Loucy (cell line): ENCODE measurements around the gene TRPV6.

Experiments
- H2AFZ ChIP-seq: fragments of 200-600 bp; sonication (generic); 2 replicates; pipeline ENCODE4 v1.6.0; 2016; ENCODE audit warnings: antibody characterized with exemption, mild to moderate bottlenecking, low read length, moderate library complexity
- H3F3A ChIP-seq: fragments of 200-600 bp; 2 replicates; pipeline ENCODE4 v1.6.0; 2016; ENCODE audit warnings: antibody characterized with exemption, low read depth, mild to moderate bottlenecking
- H3K27me3 ChIP-seq: fragments of 200-600 bp; sonication (generic); 2 replicates; pipeline ENCODE4 v1.6.1; 2014; ENCODE audit warnings: low read length, mild to moderate bottlenecking; ENCODE audit not compliant: insufficient read depth, poor library complexity, severe bottlenecking
- H3K36me3 ChIP-seq: fragments of 200-600 bp; sonication (generic); 2 replicates; pipeline ENCODE4 v1.6.1; 2016; ENCODE audit warnings: low read length; ENCODE audit not compliant: insufficient read depth
- H3K4me1 ChIP-seq: fragments of 200-600 bp; sonication (generic); 2 replicates; pipeline ENCODE4 v1.5.1; 2014; ENCODE audit warnings: low read length, mild to moderate bottlenecking; ENCODE audit not compliant: insufficient read depth, poor library complexity, severe bottlenecking
- H3K4me2 ChIP-seq: fragments of 200-600 bp; sonication (generic); 2 replicates; pipeline ENCODE4 v1.6.0; 2014; ENCODE audit warnings: antibody characterized with exemption, low read length, low read depth, mild to moderate bottlenecking; ENCODE audit not compliant: poor library complexity, severe bottlenecking
- H3K4me3 ChIP-seq: fragments of 200-600 bp; sonication (generic); 2 replicates; pipeline ENCODE4 v1.5.1; 2014; ENCODE audit warnings: low read length, mild to moderate bottlenecking, mixed read lengths; ENCODE audit not compliant: poor library complexity, severe bottlenecking
- H3K79me2 ChIP-seq: fragments of 200-600 bp; sonication (generic); 2 replicates; pipeline ENCODE4 v1.6.1; 2014; ENCODE audit warnings: low read length; ENCODE audit not compliant: insufficient read depth
- H3K9ac ChIP-seq: fragments of 200-600 bp; sonication (generic); 2 replicates; pipeline ENCODE4 v1.6.0; 2014; ENCODE audit warnings: mild to moderate bottlenecking, low read depth, low read length, moderate library complexity; ENCODE audit not compliant: poor library complexity, severe bottlenecking
- H3K9me2 ChIP-seq: fragments of 200-600 bp; sonication (generic); replicated peaks from 2 replicates; pipeline ENCODE4 v1.6.1; 2016; ENCODE audit warnings: low read depth, low read length, mixed read lengths
- H3K9me3 ChIP-seq: fragments of 200-600 bp; sonication (generic); 2 replicates; pipeline ENCODE4 v1.6.1; 2014; ENCODE audit warnings: mild to moderate bottlenecking, antibody characterized with exemption, low read length, low read depth; ENCODE audit not compliant: insufficient read depth
- H4K20me1 ChIP-seq: fragments of 200-600 bp; sonication (generic); 2 replicates; pipeline ENCODE4 v1.6.0; 2014; ENCODE audit warnings: antibody characterized with exemption, low read length, mild to moderate bottlenecking; ENCODE audit not compliant: insufficient read depth, poor library complexity, severe bottlenecking
- EZH2phosphoT487 ChIP-seq: fragments of 200-600 bp; IDR thresholded peaks from 2 replicates; pipeline ENCODE4 v1.6.1; 2018; ENCODE audit warnings: antibody characterized with exemption, mild to moderate bottlenecking, moderate library complexity, borderline replicate concordance
- TF ChIP-seq, protein P1 (sequence below): fragments of 200-600 bp; sonication (generic); conservative IDR thresholded peaks from 2 replicates; pipeline ENCODE4 v1.5.1; 2014; ENCODE audit warnings: mild to moderate bottlenecking, antibody characterized with exemption, low read length

Gene TRPV6

DNA sequence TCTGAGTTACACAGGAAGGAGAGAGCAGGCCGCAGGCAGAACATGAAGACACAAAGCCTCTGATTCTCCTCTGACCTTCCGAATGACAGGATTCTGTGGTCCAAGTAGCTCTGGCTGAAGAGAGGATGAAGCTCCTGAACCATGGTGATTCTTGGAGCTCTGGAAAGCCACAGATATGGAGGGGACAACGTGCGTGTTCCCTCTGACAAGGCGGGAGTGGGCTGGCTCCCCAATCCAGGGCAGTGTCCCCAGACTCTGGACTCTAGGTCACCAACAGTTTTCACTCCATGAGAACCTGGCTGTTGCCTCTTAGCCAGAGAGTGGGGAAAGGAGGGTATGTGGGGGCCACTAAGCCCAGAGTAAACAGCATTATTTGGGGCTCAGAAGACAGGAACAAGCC, 7.4 kb upstream of the TRPV6 start:
- H3K4me2 ChIP-seq: no peak overlapping the region
- H3K27me3 ChIP-seq: no peaks in the 10 kb centered on the region
- H3K4me3 ChIP-seq: no peak overlapping the region
- no peaks in the 10 kb centered on the region for H3K4me1 ChIP-seq
- no peaks in the 10 kb centered on the region for H3K9me2 ChIP-seq
- TF ChIP-seq, protein P1, sequence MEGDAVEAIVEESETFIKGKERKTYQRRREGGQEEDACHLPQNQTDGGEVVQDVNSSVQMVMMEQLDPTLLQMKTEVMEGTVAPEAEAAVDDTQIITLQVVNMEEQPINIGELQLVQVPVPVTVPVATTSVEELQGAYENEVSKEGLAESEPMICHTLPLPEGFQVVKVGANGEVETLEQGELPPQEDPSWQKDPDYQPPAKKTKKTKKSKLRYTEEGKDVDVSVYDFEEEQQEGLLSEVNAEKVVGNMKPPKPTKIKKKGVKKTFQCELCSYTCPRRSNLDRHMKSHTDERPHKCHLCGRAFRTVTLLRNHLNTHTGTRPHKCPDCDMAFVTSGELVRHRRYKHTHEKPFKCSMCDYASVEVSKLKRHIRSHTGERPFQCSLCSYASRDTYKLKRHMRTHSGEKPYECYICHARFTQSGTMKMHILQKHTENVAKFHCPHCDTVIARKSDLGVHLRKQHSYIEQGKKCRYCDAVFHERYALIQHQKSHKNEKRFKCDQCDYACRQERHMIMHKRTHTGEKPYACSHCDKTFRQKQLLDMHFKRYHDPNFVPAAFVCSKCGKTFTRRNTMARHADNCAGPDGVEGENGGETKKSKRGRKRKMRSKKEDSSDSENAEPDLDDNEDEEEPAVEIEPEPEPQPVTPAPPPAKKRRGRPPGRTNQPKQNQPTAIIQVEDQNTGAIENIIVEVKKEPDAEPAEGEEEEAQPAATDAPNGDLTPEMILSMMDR: no peak
- TF ChIP-seq EZH2phosphoT487: no peak
- no peak overlapping the region for H3K9ac ChIP-seq
- H3K36me3 ChIP-seq: no peaks in the 10 kb centered on the region
- no peak overlapping the region for H2AFZ ChIP-seq
- no peaks in the 10 kb centered on the region for H3F3A ChIP-seq
- H3K79me2 ChIP-seq: no peaks in the 10 kb centered on the region
- no peaks in the 10 kb centered on the region for H4K20me1 ChIP-seq
- H3K9me3 ChIP-seq: no peaks in the 10 kb centered on the region

DNA sequence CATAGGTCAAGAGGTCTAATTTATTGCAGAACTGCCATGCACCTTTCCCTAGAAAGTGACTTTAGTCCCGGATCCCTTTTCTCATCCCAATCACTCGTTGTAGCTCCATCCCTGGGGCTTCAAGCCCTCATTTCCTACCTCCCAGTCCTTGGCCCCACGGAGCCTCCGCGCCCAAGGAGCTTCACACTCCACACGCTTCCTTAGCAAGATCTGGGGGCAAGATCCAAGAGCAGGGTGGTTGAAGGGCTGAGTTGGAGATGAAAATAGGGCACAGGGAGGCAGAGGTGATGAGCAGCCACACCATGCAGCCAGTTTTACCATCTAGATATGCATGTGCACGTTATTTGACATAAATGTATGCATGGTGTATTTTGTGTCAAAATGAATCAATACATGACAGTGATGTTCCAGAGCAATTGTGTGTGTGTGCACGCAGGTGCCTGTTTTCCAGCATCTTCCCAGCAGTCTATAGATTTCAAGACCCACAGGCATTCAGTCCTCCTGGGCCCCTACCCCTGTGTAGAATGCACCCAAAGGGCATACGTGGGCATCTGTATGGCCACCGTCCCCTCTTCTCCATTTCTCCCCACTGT, 6.0 kb upstream of the TRPV6 start:
- H3F3A ChIP-seq: no peaks in the 10 kb centered on the region
- H4K20me1 ChIP-seq: no peaks in the 10 kb centered on the region
- no peaks in the 10 kb centered on the region for H3K27me3 ChIP-seq
- H3K4me2 ChIP-seq: no peak overlapping the region
- H3K9ac ChIP-seq: no peak overlapping the region
- no peak overlapping the region for H3K4me3 ChIP-seq
- no peaks in the 10 kb centered on the region for H3K79me2 ChIP-seq
- H3K36me3 ChIP-seq: no peaks in the 10 kb centered on the region
- H3K9me3 ChIP-seq: no peaks in the 10 kb centered on the region
- no peak overlapping the region for H2AFZ ChIP-seq
- no peaks in the 10 kb centered on the region for H3K9me2 ChIP-seq
- TF ChIP-seq EZH2phosphoT487: no peak
- TF ChIP-seq, protein P1: no peak
- H3K4me1 ChIP-seq: no peaks in the 10 kb centered on the region

GRCh38 chr7:142890874-142891485, 5.4 kb upstream of the TRPV6 start:
- H3K9ac ChIP-seq: no peak overlapping the region

More at GRCh38 chr7:142890874-142891485, 5.4 kb upstream of the TRPV6 start:
- Histone ChIP-seq H3K27me3 (no peaks in the 10 kb centered on the region), H2AFZ (no peak overlapping the region), H3K9me3 (no peaks in the 10 kb centered on the region), H3K9me2 (no peaks in the 10 kb centered on the region), H3K4me1 (no peaks in the 10 kb centered on the region), H3F3A (no peaks in the 10 kb centered on the region), H3K4me3 (no peak overlapping the region), H4K20me1 (no peaks in the 10 kb centered on the region), H3K36me3 (no peaks in the 10 kb centered on the region), H3K4me2 (no peak overlapping the region), H3K79me2 (no peaks in the 10 kb centered on the region)
- TF ChIP-seq, protein P1: no peak
- TF ChIP-seq EZH2phosphoT487: no peak
